Measurements from ENCODE around the gene ELFN2. TPM values are rescaled to one million over a fixed set of nuclear protein-coding genes. Genes with fewer than 3 reads are reported as not detected.
"Not testable (repeated sequence)": the region's sequence is repeated elsewhere in the genome, so short reads cannot be mapped to it uniquely, and the experiment has no call there.

Gene ELFN2
- total RNA-seq, 1 experiment from 2014 or later: 2.3 TPM

DNA sequence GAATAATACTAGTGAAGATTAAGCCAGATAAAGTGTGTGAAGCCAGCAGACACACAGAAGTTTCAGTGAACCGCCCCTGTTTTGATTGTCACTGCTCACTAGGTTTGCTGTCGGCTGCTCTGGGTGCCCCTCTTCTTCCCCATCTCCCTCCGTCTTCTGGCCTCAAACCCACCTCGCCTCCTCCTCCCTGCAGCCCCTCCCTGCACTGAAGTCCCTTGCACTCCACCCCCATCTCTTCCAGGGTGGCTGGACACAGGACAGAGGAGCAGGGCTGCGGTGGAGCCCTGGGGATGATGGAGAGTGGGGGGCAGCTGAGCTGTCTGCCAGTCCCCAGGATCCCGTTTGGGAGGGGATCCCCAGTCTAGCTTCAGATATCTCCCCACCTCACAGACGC is 91.5 kb downstream of the ELFN2 start:
- no peak for DNase-seq (ENCODE audit: low read depth)

GRCh38 chr22:37334859-37335805 is 92.1 kb downstream of the ELFN2 start:
- DNase-seq (ENCODE audit: low read depth): no peak

DNA sequence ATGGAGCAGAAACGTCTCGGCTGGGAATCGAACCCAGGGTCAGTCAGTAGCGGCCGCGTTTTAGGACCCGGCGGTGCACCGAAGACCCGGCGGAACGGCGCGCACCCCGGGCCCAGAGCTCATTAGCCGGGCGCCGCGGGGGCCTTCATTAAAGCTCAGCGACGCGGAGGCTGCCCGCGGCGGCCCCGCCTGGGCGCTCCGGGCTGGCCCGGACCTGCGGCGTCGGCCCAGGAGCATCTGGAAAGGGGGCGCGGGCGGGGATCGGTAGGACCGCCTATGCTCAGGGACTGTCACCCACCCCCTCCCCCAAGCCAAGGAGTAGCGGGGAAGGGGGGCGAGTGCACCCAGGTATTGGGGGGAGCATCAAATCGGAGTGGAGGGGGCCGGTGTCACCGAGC is 92.8 kb downstream of the ELFN2 start:
- no peak for DNase-seq (ENCODE audit: low read depth)

- no peak for DNase-seq (ENCODE audit: low read depth)
Measured at GRCh38 chr22:37333724-37334460, 93.4 kb downstream of the ELFN2 start.

DNA sequence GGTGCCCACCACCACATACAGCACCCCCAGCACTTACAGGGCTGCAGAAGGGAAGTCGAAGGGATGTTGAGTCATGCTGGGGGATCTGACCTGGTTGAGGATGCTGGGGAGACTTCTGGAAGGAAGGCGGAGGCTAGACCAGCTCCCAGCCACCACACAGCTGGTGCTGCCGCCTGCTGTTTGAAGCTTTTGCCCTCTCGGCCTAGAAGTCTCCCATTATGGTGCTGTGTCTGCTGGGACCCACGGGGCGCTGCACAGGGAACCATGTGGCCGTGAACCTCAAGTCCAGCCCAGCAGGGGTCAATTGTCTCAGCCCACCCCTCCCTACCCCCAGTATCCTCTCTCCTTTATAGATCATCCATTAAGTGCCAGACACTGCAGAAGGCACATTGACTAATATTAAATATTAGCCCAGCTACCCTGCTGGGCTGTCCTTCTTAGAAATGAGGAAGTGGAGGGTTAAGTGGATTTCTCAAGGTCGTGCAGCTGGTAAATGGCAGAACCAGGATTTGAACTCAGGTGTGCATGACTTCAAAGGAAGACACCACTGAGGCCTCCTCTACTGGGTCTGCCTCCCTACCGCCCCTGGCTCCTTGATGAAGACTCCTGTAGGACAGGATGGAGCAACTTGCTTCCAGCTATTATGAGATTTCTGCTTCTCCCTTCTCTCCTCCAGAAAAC is 95.3 kb downstream of the ELFN2 start:
- DNase-seq (ENCODE audit: low read depth): peak; percentile 58

DNA sequence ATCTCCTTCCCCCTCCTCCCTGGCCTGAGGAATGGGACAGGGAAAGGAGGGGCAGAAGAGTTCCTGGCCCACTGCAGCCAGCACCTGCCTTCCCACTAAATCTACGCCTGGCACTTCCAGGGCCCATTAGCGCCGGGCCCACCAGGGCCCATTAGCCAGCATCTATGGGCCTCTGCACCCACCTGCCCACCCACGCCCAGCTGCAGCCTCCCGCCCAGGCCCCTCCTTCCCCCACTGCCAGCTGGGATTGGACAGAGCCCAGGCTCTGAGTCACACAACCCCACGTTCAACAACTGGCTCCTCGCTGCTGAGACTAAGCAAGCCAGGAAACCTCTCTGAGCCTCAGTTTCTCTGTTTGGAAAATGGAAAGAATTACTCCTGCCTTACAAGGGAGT is 96.2 kb downstream of the ELFN2 start:
- peak; percentile 82 for DNase-seq (ENCODE audit: low read depth)

DNA sequence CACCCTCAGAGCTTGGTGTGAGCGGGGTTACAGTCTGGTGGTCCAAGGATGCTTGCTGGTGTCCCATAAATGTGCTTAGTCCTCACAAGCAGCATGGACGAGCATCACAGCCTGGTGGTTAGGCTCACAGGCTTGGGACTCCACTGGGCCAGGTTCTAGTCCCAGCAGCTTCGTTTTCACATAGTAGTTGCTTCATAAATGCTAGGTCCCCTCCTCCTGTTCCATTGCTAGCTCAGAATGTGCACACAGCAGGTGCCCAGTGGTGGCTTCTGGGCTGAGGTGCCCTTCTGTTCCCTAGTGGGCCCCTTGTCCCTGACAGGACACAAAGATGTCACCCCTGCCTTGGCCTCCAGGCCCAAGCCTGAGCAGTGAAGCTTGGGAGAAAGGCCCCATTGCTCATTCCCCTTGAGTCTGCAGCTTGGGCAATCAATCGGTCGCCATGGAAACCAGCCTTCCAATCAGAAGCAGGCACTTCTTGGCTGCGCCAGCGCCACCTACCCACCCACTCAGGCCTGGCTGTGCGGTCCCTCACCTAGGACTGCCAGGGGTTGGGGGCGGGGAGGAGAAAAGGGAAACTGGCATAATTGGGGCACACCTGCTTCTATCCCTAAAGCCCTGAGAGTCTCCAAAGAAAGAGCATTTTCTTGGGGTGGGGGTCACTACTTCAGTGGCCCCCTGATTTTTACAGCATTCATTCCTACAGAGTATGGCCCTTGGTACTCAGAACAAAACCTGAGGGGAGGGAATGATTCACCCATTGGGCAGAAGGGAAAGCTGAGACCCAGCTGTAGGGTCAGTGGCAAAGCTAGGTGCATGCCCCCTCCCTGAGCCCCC is 96.9 kb downstream of the ELFN2 start:
- peak; percentile 84 for DNase-seq (ENCODE audit: low read depth)

DNA sequence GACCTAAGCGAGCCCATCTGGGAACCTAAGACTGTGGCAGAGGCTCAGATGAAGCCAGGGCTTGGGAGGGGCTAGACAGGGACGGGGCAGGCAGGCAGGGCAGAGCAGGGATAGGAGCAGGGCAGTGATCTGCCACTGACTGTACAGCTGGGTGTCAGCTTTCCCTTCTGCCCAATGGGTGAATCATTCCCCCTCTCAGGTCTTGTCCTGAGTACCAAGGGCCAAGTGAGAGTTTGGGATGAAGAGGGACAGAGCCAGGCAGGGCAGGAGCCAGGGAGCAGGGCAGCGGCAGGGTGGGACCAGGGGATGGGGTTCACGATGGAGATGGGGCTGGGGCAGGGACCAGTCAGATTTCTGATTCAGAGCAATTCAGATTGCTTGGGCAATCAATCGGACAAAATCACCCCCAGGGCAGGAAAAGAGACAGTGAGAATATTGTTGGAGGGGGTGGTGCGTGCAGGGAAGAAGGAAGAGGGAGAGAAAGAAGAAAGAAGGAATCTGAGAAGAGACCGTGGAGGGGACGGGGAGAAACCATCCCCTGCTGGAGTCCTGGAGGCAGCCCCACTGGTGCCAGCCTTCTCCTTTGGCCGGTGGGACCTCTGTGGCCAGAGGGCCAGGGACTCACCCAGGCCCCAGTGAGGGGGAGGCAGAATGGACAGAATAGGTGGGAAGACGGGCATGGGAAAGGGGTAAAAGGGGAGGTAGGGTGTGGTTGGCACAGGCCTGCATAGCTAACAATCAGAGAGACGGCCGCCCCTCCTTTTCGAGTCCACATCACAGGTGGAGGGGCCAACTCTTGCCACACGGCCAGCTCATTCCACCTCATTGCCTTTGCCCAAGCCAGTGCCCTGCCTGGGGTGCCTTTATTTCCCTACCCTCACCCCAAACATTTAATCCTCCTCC is 97.8 kb downstream of the ELFN2 start:
- peak; percentile 62 for DNase-seq (ENCODE audit: low read depth)

DNA sequence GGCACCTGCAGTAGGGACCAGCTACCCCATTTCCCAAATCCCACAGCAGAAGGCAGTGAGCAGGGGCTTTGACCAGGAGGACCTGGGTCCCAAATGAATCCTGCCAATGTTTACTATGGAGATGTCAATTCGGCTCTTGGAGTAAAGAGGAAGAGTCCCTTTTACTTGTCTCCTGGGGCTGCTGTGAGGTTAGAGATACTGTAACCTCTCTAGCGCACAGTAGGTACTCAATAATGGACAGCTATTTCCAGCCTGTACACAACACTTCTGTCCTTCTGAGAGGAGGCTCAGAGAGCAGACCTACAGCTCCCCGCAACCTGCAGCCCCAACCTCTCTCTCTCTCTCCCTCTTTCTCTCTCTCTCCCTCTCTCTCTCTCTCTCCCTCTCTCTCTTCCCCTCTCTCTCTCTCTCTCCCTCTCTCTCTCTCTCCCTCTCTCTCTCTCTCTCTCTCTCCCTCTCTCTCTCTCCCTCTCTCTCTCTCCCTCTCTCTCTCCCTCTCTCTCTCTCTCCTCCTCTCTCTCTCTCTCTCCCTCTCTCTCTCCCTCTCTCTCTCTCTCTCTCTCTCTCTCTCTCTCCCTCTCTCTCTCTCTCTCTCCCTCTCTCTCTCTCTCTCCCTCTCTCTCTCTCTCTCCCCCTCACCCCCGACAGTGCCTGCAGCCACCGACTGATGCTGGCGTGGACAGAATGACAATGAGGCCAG is 98.6 kb downstream of the ELFN2 start:
- not testable (repeated sequence) for DNase-seq (ENCODE audit: low read depth)

DNA sequence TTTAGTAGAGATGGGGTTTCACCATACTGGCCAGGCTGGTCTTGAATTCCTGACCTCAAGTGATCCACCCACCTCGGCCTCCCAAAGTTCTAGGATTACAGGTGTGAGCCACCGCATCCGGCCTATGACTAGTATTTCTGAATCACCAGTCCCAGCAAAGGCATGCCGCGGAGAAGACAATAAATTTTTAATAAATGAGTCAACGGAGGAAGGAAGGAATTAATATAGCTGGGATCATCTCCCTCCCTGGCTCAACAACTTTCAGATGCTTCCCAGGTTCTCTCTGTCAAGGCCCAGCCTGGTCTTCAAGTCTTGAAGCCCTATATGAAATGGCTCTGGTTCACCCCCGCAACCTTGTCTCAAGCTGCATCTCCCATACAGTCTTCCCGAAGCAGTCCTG is 99.3 kb downstream of the ELFN2 start:
- DNase-seq (ENCODE audit: low read depth): peak; percentile 83

GRCh38 chr22:37326726-37327125 is 100.6 kb downstream of the ELFN2 start:
- DNase-seq (ENCODE audit: low read depth): no peak

DNA sequence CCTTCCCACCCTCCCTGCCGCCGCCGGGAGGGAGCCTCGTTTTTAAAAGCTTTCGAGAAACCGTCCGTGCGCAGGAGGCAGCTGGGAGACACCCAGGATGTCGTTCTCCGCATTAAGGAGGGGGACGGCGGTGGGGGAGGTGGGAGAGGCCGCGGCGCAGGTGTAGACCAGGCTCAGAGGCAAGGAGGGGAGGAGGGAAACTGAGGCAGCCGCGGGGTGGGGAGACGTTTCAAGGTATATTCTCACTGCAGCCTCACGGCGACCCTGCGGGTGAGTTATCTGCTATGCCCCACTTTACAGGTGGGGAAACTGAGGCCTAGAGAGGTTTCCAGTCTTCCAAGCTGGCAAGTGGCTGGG is 102.3 kb downstream of the ELFN2 start:
- no peak for DNase-seq (ENCODE audit: low read depth)

GRCh38 chr22:37324340-37325038 is 102.8 kb downstream of the ELFN2 start:
- DNase-seq (ENCODE audit: low read depth): no peak

GRCh38 chr22:37320726-37321677 is 106.3 kb downstream of the ELFN2 start:
- no peak for DNase-seq (ENCODE audit: low read depth)

- DNase-seq (ENCODE audit: low read depth): no peak
Measured at GRCh38 chr22:37319469-37319868, 107.8 kb downstream of the ELFN2 start.

DNA sequence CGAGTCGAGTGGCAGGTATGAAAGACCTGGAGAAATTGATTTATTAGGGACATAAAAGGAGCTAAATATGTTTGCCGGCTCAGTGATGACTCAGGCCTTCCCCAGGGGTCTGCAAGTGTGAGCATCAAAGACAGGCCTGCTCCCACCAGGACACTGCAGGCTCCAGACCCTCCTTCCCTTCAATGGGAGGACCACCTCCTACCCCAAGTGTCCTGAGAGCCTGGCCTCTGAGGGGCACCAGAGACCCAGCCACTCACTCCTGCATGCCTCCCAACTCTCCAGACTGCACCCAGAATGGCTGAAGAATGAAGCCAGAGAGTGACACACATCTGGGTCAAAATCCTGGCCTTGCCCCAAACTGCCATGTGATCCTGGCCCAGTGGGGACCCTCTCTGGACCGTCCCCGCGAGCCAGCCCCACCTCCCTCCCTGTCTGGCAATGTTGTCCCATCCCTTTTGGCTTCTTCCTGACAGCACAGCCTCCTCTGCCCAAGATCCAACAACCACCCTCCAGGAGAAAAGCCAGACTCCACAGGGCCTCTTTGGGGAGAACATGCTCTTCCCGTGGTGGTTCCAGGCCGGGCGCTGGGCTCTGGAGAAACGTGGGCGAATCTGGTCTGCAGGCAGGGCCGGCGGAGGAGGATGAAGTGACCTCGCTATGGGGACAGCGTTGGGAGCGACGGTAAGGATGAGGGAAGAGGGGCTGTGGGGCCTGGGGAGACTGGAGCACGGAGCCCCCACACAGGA is 108.7 kb downstream of the ELFN2 start:
- DNase-seq (ENCODE audit: low read depth): no peak

Data from Daoy (cell line).